Measurements from ENCODE around the gene ANKS1B.

GRCh38 chr12:98974767-98975381 is 1009.9 kb downstream of the ANKS1B start:
- no peak for TF ChIP-seq CTCF (IDR thresholded peaks at IDR 0.05; ENCODE audit: low read depth, low read length, missing input control)
- no peak for TF ChIP-seq GABPA (IDR thresholded peaks at IDR 0.05 in 1 of 2, conservative IDR thresholded peaks at IDR 0.05 in 1 of 2)
- no peak for TF ChIP-seq REST (IDR thresholded peaks at IDR 0.05)
- no peak for TF ChIP-seq ZBTB33 (IDR thresholded peaks at IDR 0.05)
- TF ChIP-seq JUND (IDR thresholded peaks at IDR 0.05), result no peak
- no peak for TF ChIP-seq ATF3 (IDR thresholded peaks at IDR 0.05)
- no peak for TF ChIP-seq MAX (IDR thresholded peaks at IDR 0.05)
- no peak for TF ChIP-seq RAD21 (IDR thresholded peaks at IDR 0.05)
- TF ChIP-seq TAF1 (conservative IDR thresholded peaks at IDR 0.05), result no peak
- TF ChIP-seq SP1 (IDR thresholded peaks at IDR 0.05), result no peak
- no peak for TF ChIP-seq EGR1 (IDR thresholded peaks at IDR 0.05; ENCODE audit: low read depth in 2 of 2)
- TF ChIP-seq YY1 (IDR thresholded peaks at IDR 0.05), result no peak
- no peak for TF ChIP-seq NR2F2 (IDR thresholded peaks at IDR 0.05)
- no peak for TF ChIP-seq RXRA (IDR thresholded peaks at IDR 0.05)
